H9 (cell line): ENCODE results near the gene ALG11. TPM values are rescaled to one million over a fixed set of nuclear protein-coding genes. Genes with fewer than 3 reads are reported as not detected.
A peak's percentile ranks its signal among the peaks of the same experiment; 100 is the strongest.

Source experiments
- DNase-seq: peaks from one replicate; pipeline ENCODE4 v3.0.0-alpha.2; 2017
- H2AFZ ChIP-seq: one replicate; pipeline ENCODE4 v1.6.1; 2013; ENCODE audit warnings: mild to moderate bottlenecking, low read length, control low read depth, moderate library complexity
- H2AK5ac ChIP-seq: 2 replicates; pipeline ENCODE4 v1.6.1; 2013; ENCODE audit warnings: low read length, control low read depth, mixed read lengths; ENCODE audit not compliant: insufficient read length
- H2BK120ac ChIP-seq: one replicate; pipeline ENCODE4 v1.6.1; 2013; ENCODE audit warnings: low read depth, mild to moderate bottlenecking, low read length, control low read depth, inconsistent platforms; ENCODE audit not compliant: poor library complexity, severe bottlenecking
- H2BK12ac ChIP-seq: 2 replicates; pipeline ENCODE4 v1.6.1; 2013; ENCODE audit warnings: low read length, control low read depth, mixed read lengths, low read depth; ENCODE audit not compliant: insufficient read length
- H2BK15ac ChIP-seq: 2 replicates; pipeline ENCODE4 v1.6.1; 2013; ENCODE audit warnings: low read depth, low read length, control low read depth
- H2BK20ac ChIP-seq: one replicate; pipeline ENCODE4 v1.6.1; 2013; ENCODE audit warnings: low read depth, mild to moderate bottlenecking, low read length, control low read depth, inconsistent platforms; ENCODE audit not compliant: poor library complexity, severe bottlenecking
- H2BK5ac ChIP-seq: 2 replicates; pipeline ENCODE4 v1.6.1; 2013; ENCODE audit warnings: low read length, control low read depth, mixed read lengths; ENCODE audit not compliant: insufficient read length
- H3K14ac ChIP-seq: 2 replicates; pipeline ENCODE4 v1.6.1; 2013; ENCODE audit warnings: low read length, control low read depth; ENCODE audit not compliant: insufficient read depth
- H3K18ac ChIP-seq: 2 replicates; pipeline ENCODE4 v1.6.1; 2013; ENCODE audit warnings: low read depth, mild to moderate bottlenecking, mixed read lengths, low read length, control low read depth; ENCODE audit not compliant: insufficient read length
- H3K23ac ChIP-seq: 2 replicates; pipeline ENCODE4 v1.6.1; 2013; ENCODE audit warnings: low read length, control low read depth, mixed read lengths, low read depth; ENCODE audit not compliant: insufficient read length
- H3K23me2 ChIP-seq: 2 replicates; pipeline ENCODE4 v1.6.1; 2013; ENCODE audit warnings: low read depth, mild to moderate bottlenecking, mixed read lengths, low read length, control low read depth; ENCODE audit not compliant: insufficient read length, poor library complexity, severe bottlenecking
- H3K27ac ChIP-seq: 2 replicates; pipeline ENCODE4 v1.5.1; 2013; ENCODE audit warnings: low read length, control low read depth, mixed read lengths, low read depth; ENCODE audit not compliant: insufficient read length
- H3K27me3 ChIP-seq: 2 replicates; pipeline ENCODE4 v1.6.1; 2013; ENCODE audit warnings: low read length, control low read depth, inconsistent platforms; ENCODE audit not compliant: insufficient read depth
- H3K4ac ChIP-seq: 2 replicates; pipeline ENCODE4 v1.6.1; 2013; ENCODE audit warnings: low read depth, mild to moderate bottlenecking, control low read depth, inconsistent platforms, low read length, moderate library complexity
- H3K4me1 ChIP-seq: 2 replicates; pipeline ENCODE4 v1.6.1; 2013; ENCODE audit warnings: low read length, control low read depth, inconsistent platforms; ENCODE audit not compliant: insufficient read depth
- H3K4me2 ChIP-seq: 2 replicates; pipeline ENCODE4 v1.6.1; 2013; ENCODE audit warnings: low read length, control low read depth, mixed read lengths; ENCODE audit not compliant: insufficient read length, insufficient read depth
- H3K56ac ChIP-seq: 2 replicates; pipeline ENCODE4 v1.6.1; 2013; ENCODE audit warnings: low read depth, mild to moderate bottlenecking, mixed read lengths, low read length, control low read depth; ENCODE audit not compliant: insufficient read length
- H3K79me1 ChIP-seq: 2 replicates; pipeline ENCODE4 v1.6.1; 2013; ENCODE audit warnings: low read depth, mild to moderate bottlenecking, moderate library complexity, low read length, control low read depth, inconsistent platforms; ENCODE audit not compliant: insufficient read depth, poor library complexity, severe bottlenecking
- H3K79me2 ChIP-seq: 2 replicates; pipeline ENCODE4 v1.6.1; 2013; ENCODE audit warnings: low read length, control low read depth, inconsistent platforms; ENCODE audit not compliant: insufficient read depth
- H3K9ac ChIP-seq: 2 replicates; pipeline ENCODE4 v1.6.1; 2013; ENCODE audit warnings: low read length, control low read depth, mixed read lengths; ENCODE audit not compliant: insufficient read length; ENCODE audit errors: extremely low read depth
- H3K9me3 ChIP-seq: one replicate; pipeline ENCODE4 v1.6.1; 2013; ENCODE audit warnings: low read depth, low read length, inconsistent platforms; ENCODE audit not compliant: control insufficient read depth
- H3T11ph ChIP-seq: one replicate; pipeline ENCODE4 v1.6.1; 2013; ENCODE audit warnings: mild to moderate bottlenecking, low read length, control low read depth, inconsistent platforms
- H4K20me1 ChIP-seq: one replicate; pipeline ENCODE4 v1.6.1; 2013; ENCODE audit not compliant: control insufficient read depth, insufficient read length, insufficient read depth
- H4K5ac ChIP-seq: 2 replicates; pipeline ENCODE4 v1.6.1; 2013; ENCODE audit warnings: low read depth, mild to moderate bottlenecking, mixed read lengths, low read length, control low read depth; ENCODE audit not compliant: insufficient read length
- H4K8ac ChIP-seq: replicated peaks from 2 replicates; pipeline ENCODE4 v1.6.1; 2013; ENCODE audit warnings: low read length, control low read depth, mixed read lengths, low read depth; ENCODE audit not compliant: insufficient read length
- H4K91ac ChIP-seq: 2 replicates; pipeline ENCODE4 v1.6.1; 2013; ENCODE audit warnings: low read depth, mild to moderate bottlenecking, moderate library complexity, mixed read lengths, low read length, control low read depth; ENCODE audit not compliant: insufficient read length
- H3K27ac Mint-ChIP-seq, 3 experiments: 2 replicates in 2 of 3; 3 replicates in 1 of 3; pipeline ENCODE4 v1.8.0; 2020 to 2021; ENCODE audit warnings: mixed read lengths in 3 of 3, mild to moderate bottlenecking in 1 of 3, moderate library complexity in 1 of 3
- H3K27me3 Mint-ChIP-seq: 2 replicates; pipeline ENCODE4 v1.8.0; 2021; ENCODE audit warnings: low read depth, mild to moderate bottlenecking, moderate library complexity, mixed read lengths
- H3K36me3 Mint-ChIP-seq, 3 experiments: 2 replicates in 2 of 3; 3 replicates in 1 of 3; pipeline ENCODE4 v1.8.0; 2020 to 2021; ENCODE audit warnings: low read depth in 3 of 3, mixed read lengths in 3 of 3; ENCODE audit not compliant: insufficient read depth in 1 of 3
- H3K4me1 Mint-ChIP-seq, 2 experiments: 2 replicates each; pipeline ENCODE4 v1.8.0; 2020; ENCODE audit warnings: mixed read lengths in 2 of 2
- H3K4me3 Mint-ChIP-seq, 2 experiments: 2 replicates in 1 of 2; 3 replicates in 1 of 2; pipeline ENCODE4 v1.8.0; 2020 to 2021; ENCODE audit warnings: mild to moderate bottlenecking in 2 of 2, mixed read lengths in 2 of 2, moderate library complexity in 1 of 2
- H3K9me3 Mint-ChIP-seq, 2 experiments: 2 replicates in 1 of 2; 3 replicates in 1 of 2; pipeline ENCODE4 v1.8.0; 2020; ENCODE audit warnings: mild to moderate bottlenecking in 2 of 2, mixed read lengths in 2 of 2, moderate library complexity in 1 of 2
- WGBS: extraction: QIAGEN DNeasy Blood & Tissue Kit; methylation state at CpG from one replicate; pipeline ENCODE4 v1.1.7; 2013; ENCODE audit warnings: missing lambda C conversion rate, low lambda C conversion rate, mixed read lengths; ENCODE audit not compliant: insufficient read length; ENCODE audit errors: extremely low coverage; 5-methylcytosine and 5-hydroxymethylcytosine counted together
- total RNA-seq: library from RNA; stranded (reverse); gene quantifications from 2 replicates; pipeline ENCODE4 v1.2.1, GENCODE V29; 2021
- TF ChIP-seq, protein P1 (sequence below): fragments of 200-600 bp; sonication (generic); conservative IDR thresholded peaks from 3 replicates; pipeline ENCODE4 v1.8.0; 2021; ENCODE audit warnings: antibody characterized with exemption, mild to moderate bottlenecking

Gene ALG11
- total RNA-seq, 1 experiment from 2014 or later: 46.6 TPM

DNA sequence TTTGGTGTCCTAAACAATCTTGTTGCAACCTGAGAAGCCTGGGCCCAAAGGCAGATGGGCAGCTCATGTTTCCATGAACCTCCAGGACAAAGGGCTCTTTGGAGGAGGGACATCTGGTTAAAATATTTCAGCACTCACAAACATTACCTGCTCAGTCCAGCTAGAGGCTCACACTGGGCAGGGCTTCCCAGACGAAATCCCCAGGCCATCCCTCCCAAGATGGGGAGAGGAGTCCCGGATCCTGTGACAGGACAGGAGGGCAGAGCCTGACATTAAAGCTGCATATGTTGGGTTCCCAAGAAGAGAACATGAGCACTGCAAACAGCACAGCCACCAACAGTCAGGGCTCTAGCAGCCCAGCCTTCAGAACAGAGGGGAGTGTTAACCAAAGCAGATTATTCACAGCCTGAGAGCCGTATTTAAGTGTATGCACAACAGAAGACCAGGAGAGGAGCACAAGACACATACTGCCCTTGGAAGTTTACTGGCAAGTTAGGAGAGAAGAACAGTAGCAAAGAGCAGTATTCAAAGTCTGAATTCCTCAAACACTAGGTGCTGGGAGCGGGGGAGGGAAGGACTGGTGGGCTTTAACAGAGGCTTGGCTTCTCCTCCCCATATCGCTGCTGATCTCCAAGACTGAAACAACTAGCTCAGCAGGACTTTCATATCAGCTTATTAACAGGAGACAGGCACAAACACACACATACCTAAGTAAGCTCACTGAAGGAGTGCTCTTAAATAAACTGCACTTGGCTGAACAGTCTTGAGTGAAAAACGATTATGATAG, 13.3 kb upstream of the ALG11 start:
- Histone ChIP-seq H2AFZ (no peak overlapping the region), H3K18ac (peak overlapping the region; percentile 42), H3K79me1 (no peaks in the 10 kb centered on the region), H2AK5ac (no peak overlapping the region), H3K9me3 (no peaks in the 10 kb centered on the region), H3K23ac (no peak overlapping the region), H2BK5ac (no peak overlapping the region), H3K4me2 (peak overlapping the region; percentile 3), H2BK20ac (no peak overlapping the region), H4K20me1 (no peaks in the 10 kb centered on the region), H3T11ph (no peak overlapping the region), H3K56ac (no peak overlapping the region), H3K79me2 (no peaks in the 10 kb centered on the region), H4K5ac (no peak overlapping the region), H3K23me2 (no peaks in the 10 kb centered on the region), H2BK12ac (no peak overlapping the region), H3K27ac (no peak overlapping the region), H2BK120ac (no peak overlapping the region), H3K4ac (no peak overlapping the region), H3K4me1 (peaks cover 8% of the 10 kb centered on the region; the same call in 1 of the 2 replicates), H3K27me3 (no peaks in the 10 kb centered on the region), H3K9ac (no peak overlapping the region), H4K8ac (no peak overlapping the region), H4K91ac (no peak overlapping the region), H3K14ac (peak overlapping the region; percentile 32; the same call in 1 of the 2 replicates), H2BK15ac (no peak overlapping the region)
- Mint-ChIP-seq H3K4me3 (no peak overlapping the region), H3K36me3 (no peaks in the 10 kb centered on the region; a peak in 1 of 7 replicates), H3K27me3 (peaks cover 1% of the 10 kb centered on the region; the same call in 1 of the 2 replicates), H3K27ac (peak overlapping the region; percentile 4 to 82 (median 53); a peak in 6 of 7 replicates), H3K9me3 (no peaks in the 10 kb centered on the region), H3K4me1 (peaks cover 54 to 66% of the 10 kb centered on the region in 2 experiments)
- WGBS: no CpG with 5 or more reads among the region's 6 CpGs
- DNase-seq: no peak
- TF ChIP-seq, protein P1, sequence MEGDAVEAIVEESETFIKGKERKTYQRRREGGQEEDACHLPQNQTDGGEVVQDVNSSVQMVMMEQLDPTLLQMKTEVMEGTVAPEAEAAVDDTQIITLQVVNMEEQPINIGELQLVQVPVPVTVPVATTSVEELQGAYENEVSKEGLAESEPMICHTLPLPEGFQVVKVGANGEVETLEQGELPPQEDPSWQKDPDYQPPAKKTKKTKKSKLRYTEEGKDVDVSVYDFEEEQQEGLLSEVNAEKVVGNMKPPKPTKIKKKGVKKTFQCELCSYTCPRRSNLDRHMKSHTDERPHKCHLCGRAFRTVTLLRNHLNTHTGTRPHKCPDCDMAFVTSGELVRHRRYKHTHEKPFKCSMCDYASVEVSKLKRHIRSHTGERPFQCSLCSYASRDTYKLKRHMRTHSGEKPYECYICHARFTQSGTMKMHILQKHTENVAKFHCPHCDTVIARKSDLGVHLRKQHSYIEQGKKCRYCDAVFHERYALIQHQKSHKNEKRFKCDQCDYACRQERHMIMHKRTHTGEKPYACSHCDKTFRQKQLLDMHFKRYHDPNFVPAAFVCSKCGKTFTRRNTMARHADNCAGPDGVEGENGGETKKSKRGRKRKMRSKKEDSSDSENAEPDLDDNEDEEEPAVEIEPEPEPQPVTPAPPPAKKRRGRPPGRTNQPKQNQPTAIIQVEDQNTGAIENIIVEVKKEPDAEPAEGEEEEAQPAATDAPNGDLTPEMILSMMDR: no peak
